Left kidney (tissue), 8 donors: Measurements from ENCODE around the gene DOCK4. TPM values are rescaled to one million over a fixed set of nuclear protein-coding genes. Genes with fewer than 3 reads are reported as not detected.
"Not testable (repeated sequence)": the region's sequence is repeated elsewhere in the genome, so short reads cannot be mapped to it uniquely, and the experiment has no call there.

Experiments used
- DNase-seq: peaks from one replicate; pipeline ENCODE4 v3.0.0-alpha.2; 2013
- long read RNA-seq, 8 donors: transcript quantifications; one replicate each; lab custom pipeline, GENCODE V29; 2026
- polyA plus RNA-seq: library from polyadenylated mRNA; unstranded; fragments of 120-200 nt; gene quantifications from one replicate; pipeline ENCODE4 v1.2.1, GENCODE V29; 2013; ENCODE audit not compliant: insufficient read length

Gene DOCK4
- 30.4 TPM for polyA plus RNA-seq
- long read RNA-seq, donor 1, partial matches to known transcripts = 0 of 1 reads
- long read RNA-seq, donor 1, other reads (novel, unspliced or antisense) = 0 of 1 reads
- long read RNA-seq, donor 2, partial matches to known transcripts = 0 of 1 reads
- long read RNA-seq, donor 2, other reads (novel, unspliced or antisense) = 0 of 1 reads
- long read RNA-seq, donor 3 = 0 reads
- long read RNA-seq, donor 4 = 0 reads
- long read RNA-seq, donor 5, partial matches to known transcripts = 0 of 1 reads
- long read RNA-seq, donor 5, other reads (novel, unspliced or antisense) = 0 of 1 reads
- long read RNA-seq, donor 6 = 0 reads
- long read RNA-seq, donor 7 = 0 reads
- long read RNA-seq, donor 8 = 0 reads

- peak; percentile 100 for DNase-seq
Measured at GRCh38 chr7:112206238-112206990, at the start of gene DOCK4, which contains the start of gene ZNF277. DOCK4 (minus strand) TSS chr7:112206399; CDS start chr7:112206138, 261 bp downstream. ZNF277 (plus strand) TSS chr7:112206695; CDS start chr7:112206717, 22 bp downstream.

GRCh38 chr7:112255388-112255720, 49.2 kb upstream of the DOCK4 start:
- no peak for DNase-seq

- DNase-seq = no peak
Measured at GRCh38 chr7:112254709-112255387, 48.6 kb upstream of the DOCK4 start.

GRCh38 chr7:112254156-112254555, 48.0 kb upstream of the DOCK4 start:
- DNase-seq = no peak

GRCh38 chr7:112252691-112253090, 46.5 kb upstream of the DOCK4 start:
- DNase-seq = no peak

- DNase-seq = no peak
Measured at GRCh38 chr7:112252141-112252540, 45.9 kb upstream of the DOCK4 start.

GRCh38 chr7:112249967-112250366, 43.8 kb upstream of the DOCK4 start:
- DNase-seq = not testable (repeated sequence)

- DNase-seq = no peak
Measured at GRCh38 chr7:112248598-112248997, 42.4 kb upstream of the DOCK4 start.

GRCh38 chr7:112238852-112239610, 32.8 kb upstream of the DOCK4 start:
- no peak for DNase-seq

GRCh38 chr7:112238330-112238729, 32.1 kb upstream of the DOCK4 start:
- no peak for DNase-seq

- no peak for DNase-seq
Measured at GRCh38 chr7:112236597-112236996, 30.4 kb upstream of the DOCK4 start.

- no peak for DNase-seq
Measured at GRCh38 chr7:112234147-112234546, 27.9 kb upstream of the DOCK4 start.

GRCh38 chr7:112233048-112233697, 27.0 kb upstream of the DOCK4 start:
- DNase-seq = no peak

GRCh38 chr7:112232212-112232978, 26.2 kb upstream of the DOCK4 start:
- no peak for DNase-seq

GRCh38 chr7:112228632-112229031, 22.4 kb upstream of the DOCK4 start:
- no peak for DNase-seq

- DNase-seq = no peak
Measured at GRCh38 chr7:112226701-112227276, 20.6 kb upstream of the DOCK4 start.

- no peak for DNase-seq
Measured at GRCh38 chr7:112225006-112225405, 18.8 kb upstream of the DOCK4 start.

- DNase-seq = no peak
Measured at GRCh38 chr7:112224186-112224585, 18.0 kb upstream of the DOCK4 start.

GRCh38 chr7:112223310-112223709, 17.1 kb upstream of the DOCK4 start:
- DNase-seq = no peak

- DNase-seq = no peak
Measured at GRCh38 chr7:112220877-112221434, 14.8 kb upstream of the DOCK4 start.
